Omental fat pad (tissue), 4 donors: Measurements from ENCODE around the gene FYTTD1. TPM values are rescaled to one million over a fixed set of nuclear protein-coding genes. Genes with fewer than 3 reads are reported as not detected.

Experiments used
- ATAC-seq: fragments of 150-250 bp; one replicate; pipeline ENCODE4 v1.9.1; 2016; ENCODE audit warnings: mild to moderate bottlenecking, moderate library complexity; ENCODE audit not compliant: low FRiP score
- DNase-seq: peaks from one replicate; pipeline ENCODE4 v3.0.0-alpha.2; 2019; ENCODE audit warnings: low spot score
- CTCF ChIP-seq, 3 donors: fragments of 450-650 bp; IDR thresholded peaks; one replicate each; pipeline ENCODE4 v1.5.1; 2016 to 2017; ENCODE audit warnings: antibody characterized with exemption in 3 of 3, mild to moderate bottlenecking in 3 of 3, moderate library complexity in 2 of 3
- total RNA-seq, 4 donors: library from RNA; depleted of rRNA; stranded (reverse); fragments of >200 nt; gene quantifications; one replicate each; pipeline ENCODE4 v1.1.0, GENCODE V29; 2016

The FYTTD1 gene
- total RNA-seq, 4 donors from 2014 or later: 44.3 to 62.1 (median 50.8) TPM

GRCh38 chr3:197782230-197782629 lies 32.5 kb downstream of the FYTTD1 start:
- TF ChIP-seq CTCF (IDR thresholded peaks at IDR 0.05): no peak
- ATAC-seq (no peak), DNase-seq (no peak)

- DNase-seq: no peak
- no peak for TF ChIP-seq CTCF (IDR thresholded peaks at IDR 0.05)
Measured at GRCh38 chr3:197784019-197784585, 34.4 kb downstream of the FYTTD1 start.

GRCh38 chr3:197787412-197787811 lies 37.7 kb downstream of the FYTTD1 start:
- ATAC-seq (no peak), DNase-seq (no peak)
- no peak for TF ChIP-seq CTCF (IDR thresholded peaks at IDR 0.05)

More at GRCh38 chr3:197784019-197784585, 34.4 kb downstream of the FYTTD1 start:
- no peak for ATAC-seq

- DNase-seq (no peak), ATAC-seq (no peak)
- TF ChIP-seq CTCF (IDR thresholded peaks at IDR 0.05): no peak
Measured at GRCh38 chr3:197789309-197789708, 39.6 kb downstream of the FYTTD1 start.

- no peak for ATAC-seq
- TF ChIP-seq CTCF (IDR thresholded peaks at IDR 0.05): no peak
- no peak for DNase-seq
Measured at GRCh38 chr3:197790033-197790432, 40.4 kb downstream of the FYTTD1 start.

- no peak for TF ChIP-seq CTCF (IDR thresholded peaks at IDR 0.05)
- ATAC-seq (peak; percentile 81), DNase-seq (peak; percentile 55)
Measured at GRCh38 chr3:197791113-197791891, 41.6 kb downstream of the FYTTD1 start, which contains the start of gene LRCH3. TSS of gene LRCH3 (plus strand) at chr3:197791254. CDS start at chr3:197791279, 25 bp downstream.
